ENCODE results near the gene LRCH4. TPM values are rescaled to one million over a fixed set of nuclear protein-coding genes. Genes with fewer than 3 reads are reported as not detected.
A peak's percentile ranks its signal among the peaks of the same experiment; 100 is the strongest.

LRCH4 gene
- total RNA-seq, 2 donors from 2014 or later: 99.8 to 131 TPM

GRCh38 chr7:100546926-100547800 is 38.8 kb downstream of the LRCH4 start:
- Histone ChIP-seq H3K4me1 (ENCODE audit: control insufficient read depth in 1 of 2, low read depth in 2 of 2) (peaks cover 41 to 57% of the 10 kb centered on the region in 2 donors), H3K27me3 (replicated peaks; ENCODE audit: insufficient read depth) (no peaks in the 10 kb centered on the region), H3K4me3 (no peak overlapping the region), H3K9me3 (no peaks in the 10 kb centered on the region), H3K27ac (peak overlapping the region; percentile 87 to 97), H3K36me3 (peaks cover 8% of the 10 kb centered on the region)
- ATAC-seq (ENCODE audit: insufficient number of reproducible peaks, low FRiP score, low read depth): no peak
- TF ChIP-seq CTCF (IDR thresholded peaks at IDR 0.05): no peak
- DNase-seq (ENCODE audit: low spot score): no peak

DNA sequence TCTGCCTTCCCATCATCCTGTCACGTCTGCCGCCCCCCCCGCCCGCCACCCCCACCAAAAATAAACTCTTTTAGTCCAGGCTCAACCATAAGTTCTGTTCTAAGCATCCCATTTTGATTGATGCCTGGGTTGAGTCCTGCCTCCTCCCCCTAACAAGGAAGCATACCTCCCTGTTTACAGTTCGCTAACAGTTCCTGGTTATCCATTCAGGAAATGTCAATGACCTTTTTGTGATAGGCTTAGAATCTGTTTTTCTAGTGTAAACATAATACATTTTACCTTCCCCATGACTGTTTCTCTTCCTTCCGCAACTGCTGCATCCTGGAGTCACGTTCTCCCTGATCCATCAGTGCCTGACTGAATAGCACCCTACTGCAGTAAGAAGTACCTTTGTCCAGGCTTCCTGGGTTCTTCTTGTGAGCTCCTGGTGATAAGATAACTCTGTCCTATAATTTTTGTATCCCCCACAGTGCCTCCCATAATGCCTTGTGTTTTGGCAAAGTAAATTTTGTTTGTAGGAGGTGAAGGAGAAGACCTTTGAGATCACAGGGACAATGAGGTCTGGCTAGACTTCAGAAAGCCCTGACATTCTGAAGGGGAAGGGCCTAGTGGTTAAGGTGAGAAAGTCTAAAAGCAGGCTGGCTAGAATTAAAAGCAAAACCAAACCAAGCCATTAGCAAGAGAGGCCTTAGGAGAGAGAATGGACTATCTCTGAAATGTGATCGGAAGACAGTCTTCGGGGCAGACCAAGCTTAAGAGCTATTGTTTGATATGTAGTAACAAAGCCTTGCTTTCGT is 39.6 kb downstream of the LRCH4 start:
- Histone ChIP-seq H3K4me1 (ENCODE audit: control insufficient read depth in 1 of 2, low read depth in 2 of 2) (peaks cover 41 to 60% of the 10 kb centered on the region in 2 donors), H3K27me3 (replicated peaks; ENCODE audit: insufficient read depth) (no peaks in the 10 kb centered on the region), H3K9me3 (no peaks in the 10 kb centered on the region), H3K36me3 (peaks cover 6% of the 10 kb centered on the region), H3K4me3 (peak overlapping the region; percentile 6), H3K27ac (peak overlapping the region; percentile 87 to 97)
- ATAC-seq (ENCODE audit: insufficient number of reproducible peaks, low FRiP score, low read depth) (no peak), DNase-seq (ENCODE audit: low spot score) (no peak)
- no peak for TF ChIP-seq CTCF (IDR thresholded peaks at IDR 0.05)

- Histone ChIP-seq H3K27me3 (replicated peaks; ENCODE audit: insufficient read depth) (no peaks in the 10 kb centered on the region), H3K27ac (peak overlapping the region; percentile 87 to 97), H3K4me1 (ENCODE audit: control insufficient read depth in 1 of 2, low read depth in 2 of 2) (peaks cover 41 to 68% of the 10 kb centered on the region in 2 donors), H3K9me3 (no peaks in the 10 kb centered on the region), H3K4me3 (peak overlapping the region; percentile 1), H3K36me3 (peaks cover 3% of the 10 kb centered on the region)
- peak; percentile 48 for DNase-seq (ENCODE audit: low spot score)
- peak; percentile 22 for TF ChIP-seq CTCF (IDR thresholded peaks at IDR 0.05)
- peak; percentile 90 for ATAC-seq (ENCODE audit: insufficient number of reproducible peaks, low FRiP score, low read depth)
Measured at GRCh38 chr7:100545360-100546128, 40.4 kb downstream of the LRCH4 start.

GRCh38 chr7:100544967-100545359 is 41.0 kb downstream of the LRCH4 start:
- DNase-seq (ENCODE audit: low spot score): no peak
- ATAC-seq (ENCODE audit: insufficient number of reproducible peaks, low FRiP score, low read depth): no peak
- H3K4me3 ChIP-seq: peak overlapping the region; percentile 1
- no peaks in the 10 kb centered on the region for H3K27me3 ChIP-seq (replicated peaks; ENCODE audit: insufficient read depth)
- TF ChIP-seq CTCF (IDR thresholded peaks at IDR 0.05): no peak
- H3K9me3 ChIP-seq: no peaks in the 10 kb centered on the region
- peak overlapping the region; percentile 87 to 97 for H3K27ac ChIP-seq
- H3K4me1 ChIP-seq (ENCODE audit: control insufficient read depth in 1 of 2, low read depth in 2 of 2): peaks cover 46 to 74% of the 10 kb centered on the region in 2 donors
- H3K36me3 ChIP-seq: no peaks in the 10 kb centered on the region
